Immature natural killer cell (primary cell): Measurements from ENCODE around the gene SEMA5A. TPM values are rescaled to one million over a fixed set of nuclear protein-coding genes. Genes with fewer than 3 reads are reported as not detected.

ENCODE experiments used
- DNase-seq, 3 donors: peaks; one replicate each; pipeline ENCODE4 v3.0.0; 2022; ENCODE audit warnings: mixed read lengths in 1 of 3
- H3K27ac Mint-ChIP-seq, 6 donors: one replicate each; pipeline ENCODE4 v1.8.0; 2020; ENCODE audit warnings: mixed read lengths in 6 of 6, mild to moderate bottlenecking in 5 of 6, inconsistent platforms in 4 of 6, moderate library complexity in 3 of 6
- H3K27me3 Mint-ChIP-seq, 3 donors: one replicate each; pipeline ENCODE4 v1.8.0; 2020 to 2021; ENCODE audit warnings: low read depth in 3 of 3, mild to moderate bottlenecking in 3 of 3, mixed read lengths in 3 of 3, moderate library complexity in 3 of 3, inconsistent platforms in 1 of 3
- H3K36me3 Mint-ChIP-seq, 3 donors: one replicate each; pipeline ENCODE4 v1.8.0; 2020; ENCODE audit warnings: mixed read lengths in 3 of 3, inconsistent platforms in 2 of 3, mild to moderate bottlenecking in 2 of 3
- H3K4me1 Mint-ChIP-seq, 2 donors: one replicate each; pipeline ENCODE4 v1.8.0; 2020; ENCODE audit warnings: inconsistent platforms in 2 of 2, mild to moderate bottlenecking in 2 of 2, mixed read lengths in 2 of 2, moderate library complexity in 1 of 2
- H3K4me3 Mint-ChIP-seq, 5 donors: one replicate each; pipeline ENCODE4 v1.8.0; 2020; ENCODE audit warnings: mild to moderate bottlenecking in 5 of 5, mixed read lengths in 5 of 5, inconsistent platforms in 3 of 5, moderate library complexity in 3 of 5
- H3K9me3 Mint-ChIP-seq, 6 donors: one replicate each; pipeline ENCODE4 v1.8.0; 2020; ENCODE audit warnings: mild to moderate bottlenecking in 6 of 6, mixed read lengths in 6 of 6, inconsistent platforms in 4 of 6, moderate library complexity in 3 of 6
- polyA plus RNA-seq, 3 donors: library from polyadenylated mRNA; unstranded; fragments of 300-500 nt; fragmentation: Illumina TruSeq; gene quantifications; one replicate each; pipeline ENCODE4 v1.2.3, GENCODE V29; 2021

Gene SEMA5A
- polyA plus RNA-seq, 3 donors from 2014 or later = 0.02 TPM; not detected in 2

DNA sequence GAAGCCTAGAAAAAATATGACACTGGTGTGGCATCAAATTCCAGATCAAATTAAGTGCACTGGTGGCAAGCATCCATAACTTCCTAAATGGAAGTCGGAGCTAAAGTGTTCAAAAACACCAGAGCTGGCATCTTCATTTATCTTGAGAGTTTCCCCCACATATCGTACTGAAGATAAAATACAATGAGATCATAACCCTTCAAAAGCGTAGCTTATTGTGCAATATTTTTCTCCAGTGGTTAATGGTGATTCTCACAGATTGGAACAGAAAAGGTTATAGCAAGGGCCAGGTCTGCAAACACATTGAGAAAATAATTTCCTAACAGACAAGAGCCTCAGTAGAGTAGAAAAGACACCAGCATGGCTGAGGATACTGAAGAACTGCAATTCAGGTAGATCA lies 147.6 kb downstream of the SEMA5A start:
- Mint-ChIP-seq H3K4me3 (no peak overlapping the region), H3K9me3 (peaks cover 5 to 23% (median 13%) of the 10 kb centered on the region in 6 donors), H3K4me1 (no peaks in the 10 kb centered on the region), H3K27ac (no peak overlapping the region), H3K36me3 (no peaks in the 10 kb centered on the region), H3K27me3 (no peaks in the 10 kb centered on the region)
- no peak for DNase-seq

GRCh38 chr5:9396285-9396770 lies 149.5 kb downstream of the SEMA5A start:
- Mint-ChIP-seq H3K4me3 (no peak overlapping the region), H3K36me3 (no peaks in the 10 kb centered on the region), H3K9me3 (peaks cover 3 to 18% (median 12%) of the 10 kb centered on the region in 6 donors), H3K27me3 (peaks cover 0 to 3% (median 2%) of the 10 kb centered on the region in 3 donors), H3K4me1 (no peaks in the 10 kb centered on the region), H3K27ac (no peak overlapping the region)
- DNase-seq = no peak

- Mint-ChIP-seq H3K27ac (no peak overlapping the region), H3K4me3 (no peak overlapping the region), H3K9me3 (peaks cover 3 to 14% (median 12%) of the 10 kb centered on the region in 6 donors), H3K27me3 (peaks cover 0 to 3% (median 2%) of the 10 kb centered on the region in 3 donors), H3K4me1 (no peaks in the 10 kb centered on the region), H3K36me3 (no peaks in the 10 kb centered on the region)
- no peak for DNase-seq
Observed at GRCh38 chr5:9395706-9396105, 150.2 kb downstream of the SEMA5A start.

DNA sequence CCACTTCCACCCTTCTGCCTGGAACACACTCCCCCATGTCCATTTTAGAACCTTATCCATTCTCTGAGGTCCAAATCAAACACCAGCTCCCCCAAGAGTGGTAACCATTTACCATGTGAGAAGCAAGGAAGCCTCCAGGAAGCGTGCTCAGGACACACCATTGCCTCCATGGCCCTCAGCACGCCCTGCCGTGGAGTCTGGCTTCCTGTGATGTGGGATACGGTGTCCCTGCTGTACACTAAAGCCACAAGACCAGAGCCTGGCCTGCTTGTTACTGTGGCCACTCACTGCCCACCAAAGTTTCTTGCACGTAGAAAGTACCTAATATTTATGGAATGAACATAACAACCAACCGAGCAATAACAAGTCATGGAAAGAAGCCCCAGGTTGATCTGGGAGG lies 151.7 kb downstream of the SEMA5A start:
- no peak overlapping the region for H3K27ac Mint-ChIP-seq
- H3K4me3 Mint-ChIP-seq = no peak overlapping the region
- H3K4me1 Mint-ChIP-seq = no peaks in the 10 kb centered on the region
- no peak for DNase-seq
- H3K9me3 Mint-ChIP-seq = peaks cover 2 to 20% (median 12%) of the 10 kb centered on the region in 6 donors
- no peaks in the 10 kb centered on the region for H3K36me3 Mint-ChIP-seq
- H3K27me3 Mint-ChIP-seq = peaks cover 0 to 7% (median 2%) of the 10 kb centered on the region in 3 donors

DNA sequence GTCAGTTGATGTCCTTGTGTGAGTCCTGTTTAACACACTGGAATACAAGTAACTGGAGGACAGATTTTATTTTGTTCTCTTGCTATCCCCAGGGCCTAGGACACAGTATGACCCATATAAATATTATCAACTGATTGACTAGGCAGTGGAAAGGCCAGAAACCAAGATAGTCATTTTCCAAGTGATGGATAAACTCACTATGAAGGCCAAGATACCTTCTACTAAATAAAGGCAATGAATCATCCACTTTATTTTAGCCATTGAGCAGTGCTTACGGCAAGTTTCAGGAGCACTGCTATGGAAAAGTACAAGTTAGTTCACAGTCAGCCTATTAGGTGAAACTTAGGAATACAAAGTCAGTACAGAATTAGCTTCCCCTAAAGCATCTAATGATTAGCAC lies 153.2 kb downstream of the SEMA5A start:
- no peak for DNase-seq
- Mint-ChIP-seq H3K4me3 (no peak overlapping the region), H3K27ac (no peak overlapping the region), H3K36me3 (no peaks in the 10 kb centered on the region), H3K9me3 (peaks cover 2 to 23% (median 12%) of the 10 kb centered on the region in 6 donors), H3K27me3 (peaks cover 0 to 7% (median 2%) of the 10 kb centered on the region in 3 donors), H3K4me1 (no peaks in the 10 kb centered on the region)

GRCh38 chr5:9391080-9391479 lies 154.8 kb downstream of the SEMA5A start:
- H3K27ac Mint-ChIP-seq = no peak overlapping the region
- peaks cover 2 to 21% (median 10%) of the 10 kb centered on the region in 6 donors for H3K9me3 Mint-ChIP-seq
- H3K4me3 Mint-ChIP-seq = no peak overlapping the region
- H3K36me3 Mint-ChIP-seq = no peaks in the 10 kb centered on the region
- DNase-seq = no peak
- H3K27me3 Mint-ChIP-seq = peaks cover 0 to 7% (median 2%) of the 10 kb centered on the region in 3 donors
- no peaks in the 10 kb centered on the region for H3K4me1 Mint-ChIP-seq

- Mint-ChIP-seq H3K36me3 (no peaks in the 10 kb centered on the region), H3K4me3 (no peak overlapping the region), H3K27ac (no peak overlapping the region), H3K27me3 (peaks cover 0 to 7% (median 2%) of the 10 kb centered on the region in 3 donors), H3K4me1 (no peaks in the 10 kb centered on the region), H3K9me3 (peaks cover 4 to 21% (median 9%) of the 10 kb centered on the region in 6 donors)
- DNase-seq = no peak
Observed at GRCh38 chr5:9390113-9390512, 155.8 kb downstream of the SEMA5A start.

DNA sequence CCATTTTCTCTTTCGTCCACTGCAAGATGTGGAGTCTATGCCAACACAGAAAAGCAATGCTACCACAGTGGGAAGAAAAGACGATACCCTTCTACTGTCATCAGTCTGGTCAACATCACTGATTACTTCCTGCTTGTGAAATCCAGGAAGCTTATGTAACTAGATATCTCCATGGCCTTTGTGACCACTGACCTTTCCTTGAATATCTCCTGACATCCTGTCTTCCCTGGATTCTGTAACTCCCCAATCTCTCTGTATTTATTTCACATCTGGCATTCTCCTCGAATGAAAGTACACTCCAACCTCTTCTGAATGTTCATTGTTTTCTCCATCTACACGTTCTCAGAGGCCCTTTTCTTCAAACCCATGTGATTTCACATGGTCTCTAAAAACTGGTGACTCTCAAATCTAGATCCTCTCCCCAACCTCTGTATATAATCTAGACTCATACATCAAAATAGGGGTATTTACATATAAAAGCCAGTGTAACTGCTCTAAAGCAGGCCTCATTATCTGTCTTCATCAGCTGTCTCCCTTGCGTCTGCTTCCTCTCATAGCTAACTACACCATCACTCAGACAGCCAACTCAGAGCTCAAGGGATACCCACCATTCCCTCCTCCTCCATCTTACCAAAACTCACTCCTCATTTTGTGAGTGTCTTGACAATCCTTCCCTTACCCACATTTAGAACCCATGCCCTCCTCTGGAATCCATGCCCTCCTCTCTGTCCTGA lies 156.8 kb downstream of the SEMA5A start:
- peaks cover 0 to 7% (median 2%) of the 10 kb centered on the region in 3 donors for H3K27me3 Mint-ChIP-seq
- H3K27ac Mint-ChIP-seq = no peak overlapping the region
- no peak for DNase-seq
- peaks cover 4 to 21% (median 8%) of the 10 kb centered on the region in 6 donors for H3K9me3 Mint-ChIP-seq
- no peaks in the 10 kb centered on the region for H3K36me3 Mint-ChIP-seq
- no peaks in the 10 kb centered on the region for H3K4me1 Mint-ChIP-seq
- H3K4me3 Mint-ChIP-seq = no peak overlapping the region

GRCh38 chr5:9387879-9388278 lies 158.0 kb downstream of the SEMA5A start:
- no peaks in the 10 kb centered on the region for H3K4me1 Mint-ChIP-seq
- H3K36me3 Mint-ChIP-seq = no peaks in the 10 kb centered on the region
- no peak overlapping the region for H3K4me3 Mint-ChIP-seq
- H3K27me3 Mint-ChIP-seq = peaks cover 0 to 7% (median 3%) of the 10 kb centered on the region in 3 donors
- H3K9me3 Mint-ChIP-seq = peaks cover 4 to 21% (median 11%) of the 10 kb centered on the region in 6 donors
- DNase-seq = no peak
- no peak overlapping the region for H3K27ac Mint-ChIP-seq

GRCh38 chr5:9386945-9387344 lies 158.9 kb downstream of the SEMA5A start:
- H3K36me3 Mint-ChIP-seq = no peaks in the 10 kb centered on the region
- no peaks in the 10 kb centered on the region for H3K4me1 Mint-ChIP-seq
- H3K4me3 Mint-ChIP-seq = no peak overlapping the region
- H3K9me3 Mint-ChIP-seq = peaks cover 4 to 21% (median 11%) of the 10 kb centered on the region in 6 donors
- DNase-seq = no peak
- H3K27me3 Mint-ChIP-seq = peaks cover 0 to 6% (median 3%) of the 10 kb centered on the region in 3 donors
- H3K27ac Mint-ChIP-seq = no peak overlapping the region

DNA sequence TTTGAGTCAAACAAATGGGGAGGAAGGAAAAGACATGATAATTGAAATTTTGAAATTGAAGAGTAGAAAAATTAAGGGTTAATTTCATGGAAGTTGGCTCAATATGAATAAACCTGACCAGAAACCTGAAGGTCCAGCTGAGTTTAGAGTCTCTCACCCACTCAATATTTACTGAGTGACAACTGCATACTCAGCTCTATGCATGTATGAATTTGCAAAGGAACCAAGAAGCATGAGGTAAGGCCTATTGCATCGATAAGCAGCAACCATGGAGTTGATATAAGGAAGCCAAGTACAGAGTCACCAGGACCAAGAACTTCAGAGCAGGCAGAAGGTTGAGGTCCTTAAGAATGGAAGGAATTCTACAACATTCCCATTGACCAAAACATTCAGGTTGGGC lies 163.4 kb downstream of the SEMA5A start:
- Mint-ChIP-seq H3K36me3 (no peaks in the 10 kb centered on the region), H3K4me3 (no peak overlapping the region), H3K27ac (no peak overlapping the region), H3K9me3 (peaks cover 2 to 16% (median 6%) of the 10 kb centered on the region in 6 donors), H3K27me3 (peaks cover 0 to 1% (median 0%) of the 10 kb centered on the region in 3 donors), H3K4me1 (no peaks in the 10 kb centered on the region)
- no peak for DNase-seq

DNA sequence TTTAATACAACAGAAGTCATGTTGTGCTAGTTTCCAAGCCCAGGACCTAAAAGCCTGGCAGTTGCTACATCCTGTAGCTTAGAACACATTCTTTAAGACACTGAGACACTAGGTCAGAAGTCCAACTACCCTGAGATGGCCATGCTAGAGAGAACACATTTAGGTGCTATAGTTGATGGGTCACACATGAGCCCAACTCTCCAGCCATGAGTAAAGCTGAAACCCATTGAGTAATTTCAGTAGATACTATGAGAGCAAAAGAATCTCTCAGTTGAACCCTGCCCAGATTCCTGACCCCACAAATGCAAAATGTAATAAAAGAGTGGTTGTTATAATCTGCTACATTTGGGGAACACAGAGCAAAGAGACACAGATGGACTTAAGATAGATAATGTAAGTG lies 164.4 kb downstream of the SEMA5A start:
- peaks cover 2 to 21% (median 8%) of the 10 kb centered on the region in 6 donors for H3K9me3 Mint-ChIP-seq
- peaks cover 0 to 1% (median 0%) of the 10 kb centered on the region in 3 donors for H3K27me3 Mint-ChIP-seq
- no peaks in the 10 kb centered on the region for H3K36me3 Mint-ChIP-seq
- H3K27ac Mint-ChIP-seq = no peak overlapping the region
- no peaks in the 10 kb centered on the region for H3K4me1 Mint-ChIP-seq
- H3K4me3 Mint-ChIP-seq = no peak overlapping the region
- DNase-seq = no peak

- Mint-ChIP-seq H3K27me3 (peaks cover 0 to 2% (median 1%) of the 10 kb centered on the region in 3 donors), H3K4me3 (no peak overlapping the region), H3K27ac (no peak overlapping the region), H3K36me3 (no peaks in the 10 kb centered on the region), H3K4me1 (no peaks in the 10 kb centered on the region), H3K9me3 (peaks cover 2 to 31% (median 10%) of the 10 kb centered on the region in 6 donors)
- no peak for DNase-seq
Observed at GRCh38 chr5:9380109-9380508, 165.8 kb downstream of the SEMA5A start.

DNA sequence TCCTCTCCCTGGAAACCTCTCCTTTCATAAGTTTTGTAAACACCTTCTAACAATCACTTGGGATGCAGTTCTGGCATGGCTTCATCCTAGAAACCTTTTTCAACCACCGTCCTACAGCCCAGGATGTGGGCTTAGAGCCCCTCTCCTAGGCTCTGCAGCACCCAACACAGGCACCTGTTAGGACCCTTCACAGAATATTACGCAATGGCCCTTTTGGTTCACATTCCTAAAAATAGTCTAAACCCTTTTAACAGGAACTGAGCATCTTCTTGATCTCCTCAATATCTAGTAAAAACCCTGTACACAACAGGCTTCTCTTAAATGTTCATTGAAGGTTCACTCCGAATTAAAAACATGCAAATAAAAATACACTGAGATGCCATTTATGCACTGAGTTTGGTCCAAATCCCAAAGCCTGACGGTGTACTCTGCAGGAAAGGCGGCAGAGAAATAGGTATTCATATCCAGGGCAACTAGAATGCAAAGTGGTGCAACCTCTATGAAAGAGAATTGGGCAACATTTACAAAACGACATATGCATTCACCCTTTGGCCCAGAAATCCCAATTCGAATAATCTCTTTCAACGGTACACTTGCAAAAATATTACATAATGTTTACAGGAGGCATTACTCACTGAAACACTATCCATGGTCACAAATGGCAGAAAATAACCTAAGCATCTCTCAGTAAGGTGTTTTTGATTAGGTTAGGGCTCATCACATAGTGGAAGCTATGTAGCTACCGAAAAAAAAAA lies 169.3 kb downstream of the SEMA5A start:
- Mint-ChIP-seq H3K4me3 (no peak overlapping the region), H3K27ac (no peak overlapping the region)
- DNase-seq = no peak

More for the DNA sequence above, 169.3 kb downstream of the SEMA5A start:
- no peaks in the 10 kb centered on the region for H3K36me3 Mint-ChIP-seq
- H3K27me3 Mint-ChIP-seq = peaks cover 0 to 5% (median 0%) of the 10 kb centered on the region in 3 donors
- H3K4me1 Mint-ChIP-seq = no peaks in the 10 kb centered on the region
- H3K9me3 Mint-ChIP-seq = peaks cover 4 to 34% (median 12%) of the 10 kb centered on the region in 6 donors
